Activated CD8-positive, alpha-beta memory T cell treated with anti-CD3 and anti-CD28 coated beads for 4 hours (primary cell): Measurements from ENCODE around the gene OR52W1.
"Not testable (repeated sequence)": the region's sequence is repeated elsewhere in the genome, so short reads cannot be mapped to it uniquely, and the experiment has no call there.

ENCODE experiments used
- DNase-seq, 2 donors: peaks; one replicate each; pipeline ENCODE4 v3.0.0-alpha.2; 2020; ENCODE audit warnings: low read depth in 2 of 2

Gene OR52W1

GRCh38 chr11:6217722-6218121, 18.7 kb downstream of the OR52W1 start:
- DNase-seq, result no peak

GRCh38 chr11:6219359-6219758, 20.3 kb downstream of the OR52W1 start:
- no peak for DNase-seq

- no peak for DNase-seq
These were observed 24.8 kb downstream of the OR52W1 start for GRCh38 chr11:6223854-6224253.

- no peak for DNase-seq
These were observed 25.4 kb downstream of the OR52W1 start for GRCh38 chr11:6224421-6224820.

GRCh38 chr11:6225024-6225423, 26.0 kb downstream of the OR52W1 start:
- DNase-seq, result no peak

- DNase-seq, result no peak
These were observed 26.9 kb downstream of the OR52W1 start for GRCh38 chr11:6225896-6226295.

- DNase-seq, result no peak
These were observed 29.5 kb downstream of the OR52W1 start for GRCh38 chr11:6228520-6228919.

GRCh38 chr11:6229911-6230310, 30.9 kb downstream of the OR52W1 start:
- no peak for DNase-seq

GRCh38 chr11:6232899-6233298, 33.9 kb downstream of the OR52W1 start:
- DNase-seq, result no peak

- no peak for DNase-seq
These were observed 35.0 kb downstream of the OR52W1 start for GRCh38 chr11:6233984-6234386.

GRCh38 chr11:6234387-6235107, 35.5 kb downstream of the OR52W1 start, which contains the start of gene FHIP1B:
Gene FHIP1B, minus strand, starts transcription at chr11:6234636. Its CDS starts 10,120 bp downstream, at chr11:6224516.
- DNase-seq, result peak; percentile 98 to 99

- DNase-seq, result no peak
These were observed 38.2 kb downstream of the OR52W1 start for GRCh38 chr11:6237266-6237665.

- no peak for DNase-seq
These were observed 38.8 kb downstream of the OR52W1 start for GRCh38 chr11:6237761-6238302.

GRCh38 chr11:6238902-6239301, 39.9 kb downstream of the OR52W1 start, which contains the start of gene CNGA4:
Gene CNGA4, plus strand, starts transcription at chr11:6239089. Its CDS starts 118 bp downstream, at chr11:6239207.
- no peak for DNase-seq

- DNase-seq, result no peak
These were observed 41.1 kb downstream of the OR52W1 start for GRCh38 chr11:6240139-6240538.

- no peak for DNase-seq
These were observed 41.8 kb downstream of the OR52W1 start for GRCh38 chr11:6240781-6241180.

GRCh38 chr11:6241316-6241715, 42.3 kb downstream of the OR52W1 start:
- no peak for DNase-seq

GRCh38 chr11:6245536-6245935, 46.5 kb downstream of the OR52W1 start:
- DNase-seq, result no peak

- DNase-seq, result no peak
These were observed 49.2 kb downstream of the OR52W1 start for GRCh38 chr11:6248248-6248647.

- not testable (repeated sequence) for DNase-seq
These were observed 49.9 kb downstream of the OR52W1 start for GRCh38 chr11:6248897-6249296.
